ENCODE results near the gene NFIA.

DNA sequence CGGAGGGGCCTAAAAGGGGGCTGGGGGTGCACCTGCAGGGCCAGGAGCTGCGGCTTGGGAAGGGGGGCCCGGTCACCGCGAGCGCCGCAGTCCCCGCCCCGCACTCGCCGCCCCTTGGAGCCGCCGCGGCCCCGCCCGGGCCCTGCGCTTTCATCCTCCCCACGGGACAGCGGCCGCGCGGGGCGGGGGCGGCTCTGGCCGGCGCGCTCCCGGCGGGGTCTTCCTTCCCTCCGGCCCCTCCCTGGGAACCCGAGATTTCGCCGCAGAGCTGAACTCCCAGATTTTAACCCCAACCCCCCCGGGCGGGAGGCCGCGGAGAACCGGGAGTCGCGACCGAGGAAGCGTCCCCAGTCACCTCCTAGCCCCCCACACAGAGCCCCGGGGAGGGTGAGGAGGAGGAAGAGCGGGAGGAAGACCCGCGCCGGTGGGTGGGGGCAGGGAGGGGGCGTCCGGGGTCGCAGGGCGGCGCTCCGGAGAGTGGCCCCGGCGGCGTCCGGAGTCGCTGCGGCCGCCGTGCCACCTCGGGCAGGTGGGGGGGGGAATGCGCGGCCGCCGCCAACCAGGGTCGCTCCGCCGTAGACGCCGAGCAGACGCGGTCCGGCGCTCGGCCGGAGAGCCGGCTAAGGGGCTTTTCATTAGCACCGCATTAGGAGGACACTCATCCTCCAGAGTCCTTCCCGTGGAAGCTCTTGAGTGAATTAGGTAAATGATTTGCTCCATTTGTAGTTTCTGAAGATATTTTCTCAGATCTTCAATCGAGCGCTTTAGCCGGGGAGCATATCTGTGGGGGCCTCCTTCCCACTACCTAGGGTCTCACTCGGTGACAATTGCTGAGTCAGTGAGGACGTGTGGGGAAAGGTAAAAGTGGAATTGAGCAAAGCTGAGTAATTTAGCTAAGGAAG, 31.6 kb upstream of the NFIA start:
- TF ChIP-seq, protein P1, sequence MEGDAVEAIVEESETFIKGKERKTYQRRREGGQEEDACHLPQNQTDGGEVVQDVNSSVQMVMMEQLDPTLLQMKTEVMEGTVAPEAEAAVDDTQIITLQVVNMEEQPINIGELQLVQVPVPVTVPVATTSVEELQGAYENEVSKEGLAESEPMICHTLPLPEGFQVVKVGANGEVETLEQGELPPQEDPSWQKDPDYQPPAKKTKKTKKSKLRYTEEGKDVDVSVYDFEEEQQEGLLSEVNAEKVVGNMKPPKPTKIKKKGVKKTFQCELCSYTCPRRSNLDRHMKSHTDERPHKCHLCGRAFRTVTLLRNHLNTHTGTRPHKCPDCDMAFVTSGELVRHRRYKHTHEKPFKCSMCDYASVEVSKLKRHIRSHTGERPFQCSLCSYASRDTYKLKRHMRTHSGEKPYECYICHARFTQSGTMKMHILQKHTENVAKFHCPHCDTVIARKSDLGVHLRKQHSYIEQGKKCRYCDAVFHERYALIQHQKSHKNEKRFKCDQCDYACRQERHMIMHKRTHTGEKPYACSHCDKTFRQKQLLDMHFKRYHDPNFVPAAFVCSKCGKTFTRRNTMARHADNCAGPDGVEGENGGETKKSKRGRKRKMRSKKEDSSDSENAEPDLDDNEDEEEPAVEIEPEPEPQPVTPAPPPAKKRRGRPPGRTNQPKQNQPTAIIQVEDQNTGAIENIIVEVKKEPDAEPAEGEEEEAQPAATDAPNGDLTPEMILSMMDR (optimal IDR thresholded peaks at IDR 0.05 in 1 of 3, IDR thresholded peaks at IDR 0.05 in 1 of 3, conservative IDR thresholded peaks at IDR 0.05 in 1 of 3; ENCODE audit: extremely low read depth in 1 of 3, insufficient read depth in 2 of 3, low read length in 3 of 3): no peak
- TF ChIP-seq EZH2 (IDR thresholded peaks at IDR 0.05; ENCODE audit: low read length): no peak
